GM18502 (cell line): ENCODE data around the gene PRM3.
A peak's percentile ranks its signal among the peaks of the same experiment; 100 is the strongest.

Experiments
- ATAC-seq: cut with Tn5 transposase; IDR thresholded peaks from one replicate; pipeline ENCODE4 v1.9.1; 2021; ENCODE audit warnings: mild to moderate bottlenecking; ENCODE audit not compliant: unreplicated experiment, poor library complexity

PRM3 gene

DNA sequence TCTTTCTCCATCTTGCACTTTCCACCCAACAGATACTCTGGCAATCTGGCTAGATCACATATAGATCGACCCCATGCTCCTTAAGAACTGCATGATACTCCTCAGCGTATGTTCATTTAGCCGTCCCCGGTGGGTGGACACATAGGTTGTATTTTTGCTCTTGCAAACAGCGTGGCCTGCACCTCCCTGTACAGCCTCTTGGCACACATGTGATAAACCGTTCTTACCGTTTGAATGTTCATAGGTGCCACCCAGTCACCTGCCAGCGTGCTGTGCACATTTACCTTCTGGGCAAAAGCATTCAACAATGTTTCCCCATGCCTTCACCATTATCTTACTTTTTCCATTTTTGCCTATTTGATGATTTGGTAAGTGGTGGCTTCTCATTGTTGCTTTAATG, 10.5 kb downstream of the PRM3 start:
- ATAC-seq, result no peak

DNA sequence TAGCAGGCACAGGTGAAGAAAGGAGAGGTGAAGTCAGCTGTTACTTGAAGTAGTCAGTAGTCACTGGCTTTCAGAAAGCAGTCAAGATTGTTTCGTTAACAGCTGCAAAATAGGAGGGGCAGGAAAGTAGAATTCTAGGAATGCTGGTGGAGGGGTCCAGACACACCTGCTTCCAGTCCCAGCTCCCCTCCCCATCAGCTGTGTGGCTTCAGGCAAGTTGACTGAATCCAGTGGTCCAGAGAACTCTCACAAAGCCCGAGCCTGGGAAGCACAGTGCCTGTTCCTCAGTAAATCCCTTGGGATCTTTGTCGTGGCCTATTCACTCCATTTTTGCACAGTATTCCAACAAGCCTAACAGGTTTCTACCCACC, 12.8 kb downstream of the PRM3 start:
- ATAC-seq, result no peak

DNA sequence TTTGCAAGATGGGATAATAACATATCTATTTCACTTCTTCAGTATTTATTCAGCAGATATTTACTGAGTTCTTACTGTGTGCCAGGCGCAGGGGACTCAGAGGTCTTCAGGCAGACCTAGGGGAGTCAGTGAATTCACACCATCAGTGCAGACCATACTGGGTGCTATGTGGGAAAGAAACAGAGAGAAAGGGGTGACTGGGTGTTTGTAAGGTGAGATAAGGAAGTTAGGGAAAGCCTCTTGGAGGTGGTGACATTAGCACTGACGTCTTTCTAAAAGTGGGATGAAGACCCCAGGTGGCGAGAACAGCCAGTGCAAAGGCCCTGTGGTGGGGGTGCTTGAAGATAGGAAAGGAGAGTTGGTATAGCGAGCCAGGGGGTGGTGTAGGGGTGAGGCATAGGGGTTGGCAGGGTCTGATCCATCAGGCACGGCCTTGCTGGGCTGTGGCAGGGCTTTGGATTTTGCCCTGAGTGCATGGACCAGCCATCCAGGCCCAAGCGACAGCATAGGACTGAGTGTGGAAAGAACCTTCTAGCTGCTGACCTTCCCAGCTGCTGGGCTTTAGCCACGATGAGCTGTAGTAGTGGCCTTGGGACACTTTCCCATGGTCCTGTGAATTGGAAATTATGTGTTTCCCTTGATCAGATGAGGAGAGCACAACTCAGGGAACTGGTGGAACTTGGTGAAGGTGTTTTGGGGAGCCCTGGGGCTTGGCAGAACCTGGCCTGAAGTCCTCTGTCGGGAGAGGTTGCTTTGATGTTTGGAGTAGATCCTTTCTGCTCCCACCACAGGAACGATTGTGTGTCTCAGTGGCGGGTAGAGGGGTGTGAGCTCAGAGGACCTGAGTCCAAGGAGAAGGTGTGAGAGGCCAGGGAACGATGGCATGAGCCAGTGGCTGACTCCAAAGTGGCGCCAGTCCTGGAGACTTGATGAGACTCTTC, 13.5 kb downstream of the PRM3 start:
- ATAC-seq, result no peak

DNA sequence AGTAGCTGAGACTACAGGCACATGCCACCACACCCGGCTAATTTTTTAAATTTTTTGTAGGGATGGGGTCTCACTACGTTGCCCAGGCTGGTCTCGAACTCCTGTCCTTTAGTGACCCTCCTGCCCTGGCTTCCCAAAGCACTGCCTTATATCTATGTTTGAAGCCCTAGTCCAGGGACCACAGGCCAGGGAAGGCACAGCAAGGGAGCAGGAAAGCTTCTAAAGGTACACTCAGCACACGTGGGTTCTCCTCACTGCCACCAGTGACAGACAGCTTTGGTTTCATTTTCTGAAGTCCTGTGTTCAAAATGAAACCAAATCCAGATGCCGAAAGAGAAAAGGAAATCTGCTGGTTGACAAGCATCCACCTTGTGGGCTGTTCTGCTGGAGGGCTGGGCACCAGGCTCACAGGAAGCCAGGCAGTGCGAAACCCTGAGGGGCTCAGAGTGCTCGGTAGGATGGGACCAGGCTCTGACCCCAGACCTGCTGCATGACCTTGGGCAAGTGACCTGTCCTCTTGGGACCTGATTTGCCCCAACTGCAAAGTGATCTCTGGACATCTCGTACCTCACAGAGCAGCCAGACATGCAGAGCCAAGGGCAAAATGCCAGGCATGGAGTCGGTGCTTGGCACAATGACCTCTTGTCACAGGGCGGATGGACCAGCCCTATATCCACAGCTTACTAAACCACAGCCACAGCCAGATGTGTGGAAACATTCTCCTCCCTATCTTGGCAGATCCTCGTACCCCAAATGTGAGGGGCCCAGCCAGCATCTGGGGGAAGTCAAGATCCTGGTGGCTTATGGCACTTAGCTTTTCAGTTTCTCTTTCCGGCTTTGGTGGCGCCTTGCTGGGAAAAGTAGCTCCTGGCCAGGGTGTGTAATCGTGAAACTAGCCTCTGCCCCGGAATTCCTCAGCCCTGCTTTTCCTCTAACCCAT, 14.6 kb downstream of the PRM3 start:
- no peak for ATAC-seq

DNA sequence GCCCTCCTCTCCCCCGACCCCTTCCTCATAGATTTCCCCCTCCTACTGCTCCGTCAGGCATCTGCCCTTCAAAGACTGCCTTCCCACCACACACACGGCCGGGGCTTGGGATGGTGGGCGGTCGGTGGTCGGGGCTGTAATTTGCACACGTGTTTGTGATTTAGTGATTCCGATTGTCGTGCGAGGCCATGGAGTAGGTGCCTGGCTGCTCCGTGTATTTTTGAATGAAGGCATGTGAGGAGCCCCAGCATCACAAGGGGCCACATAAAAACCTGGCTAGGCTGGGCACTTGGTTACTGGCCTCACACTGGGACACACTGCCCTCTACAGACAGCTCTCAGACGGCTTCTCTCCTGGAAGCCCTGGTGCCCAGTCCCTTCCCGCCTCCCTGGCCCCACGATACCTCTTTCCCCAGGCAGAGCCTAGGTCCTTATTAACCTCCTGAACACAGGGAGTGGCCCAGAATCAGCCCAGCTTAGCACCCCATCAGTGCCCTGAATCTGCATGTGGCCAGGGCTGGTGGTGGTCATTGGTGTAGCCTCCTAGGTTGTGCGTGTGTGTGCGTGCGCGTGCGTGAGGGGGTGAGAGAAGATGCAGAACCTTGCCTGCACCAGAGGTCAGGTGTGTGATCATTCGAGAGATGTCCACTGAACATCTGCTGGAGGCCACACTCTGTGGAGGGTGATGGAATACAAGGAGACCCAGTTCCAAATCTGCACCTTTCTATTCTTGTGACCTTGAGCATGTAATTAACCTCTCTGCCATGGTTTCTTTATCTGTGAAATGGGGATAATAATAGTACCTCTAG, 16.1 kb downstream of the PRM3 start:
- no peak for ATAC-seq

DNA sequence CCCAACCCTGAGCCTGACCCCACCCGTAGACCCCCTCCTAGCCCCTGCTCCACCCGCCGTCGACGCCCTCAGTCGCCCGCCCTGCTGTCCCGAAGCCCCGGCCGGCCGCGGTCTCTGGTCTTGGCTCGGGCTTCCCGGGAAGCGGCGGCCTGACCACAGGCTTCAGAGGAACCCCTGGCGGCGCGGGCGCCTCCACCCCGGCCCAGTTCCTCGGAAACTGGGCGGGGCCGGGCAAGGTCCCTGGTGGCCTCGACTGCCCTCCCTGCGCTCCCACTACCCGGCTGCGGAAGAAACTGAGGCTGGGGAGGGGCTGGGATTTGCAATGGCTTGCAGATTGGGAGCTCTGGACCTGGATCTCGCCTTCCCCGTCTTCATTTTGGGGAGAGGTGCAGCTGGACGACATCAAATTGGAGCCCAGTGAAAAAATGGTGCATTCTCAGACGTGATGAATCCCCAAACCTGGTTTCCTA, 16.7 kb downstream of the PRM3 start:
- ATAC-seq, result no peak

DNA sequence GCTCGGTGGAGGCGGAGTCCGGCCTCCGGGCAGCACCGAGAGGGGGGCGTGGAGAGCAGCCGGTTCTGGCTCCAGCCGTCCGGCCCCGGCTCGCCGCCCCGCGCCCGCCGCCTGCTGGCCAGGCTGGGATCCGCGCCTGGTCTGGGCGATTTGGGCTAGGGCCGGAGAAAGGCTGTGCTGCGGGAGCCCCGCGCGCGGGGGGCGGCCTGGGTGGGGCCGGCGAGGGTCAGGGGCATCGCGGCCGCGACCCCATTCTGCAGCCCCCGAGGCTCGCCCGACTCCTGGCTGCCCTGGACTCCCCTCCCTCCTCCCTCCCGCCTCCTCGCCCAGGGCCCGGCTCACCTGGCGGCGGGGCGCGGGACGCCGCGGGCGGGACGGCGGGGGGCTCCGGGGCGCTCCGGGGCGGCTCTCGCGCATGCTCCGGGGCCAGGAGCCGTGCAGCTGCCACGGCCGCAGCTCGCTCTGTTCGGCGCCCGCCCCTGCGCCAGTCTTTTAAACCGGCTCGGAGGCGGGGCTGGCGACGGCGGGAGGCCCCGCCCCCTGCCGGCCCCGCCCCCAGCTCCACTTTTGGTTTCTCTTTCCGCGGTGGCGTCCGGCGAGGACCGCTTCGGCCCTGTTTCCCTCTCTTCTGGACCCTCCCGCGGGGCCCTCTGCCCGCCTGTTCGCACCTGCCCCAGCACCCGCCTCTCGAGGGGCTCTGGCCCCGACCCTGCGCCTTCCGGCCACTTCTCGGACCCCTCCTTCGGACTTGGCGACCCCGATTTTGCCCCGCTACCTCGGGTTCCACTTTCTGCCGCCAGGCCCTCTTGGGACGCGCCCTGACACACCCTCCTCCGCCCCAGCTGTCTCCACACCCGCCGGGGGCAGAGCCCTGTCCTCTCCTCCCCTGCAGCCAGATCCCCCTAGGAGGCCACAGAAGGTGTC, 17.4 kb downstream of the PRM3 start, which contains the start of gene SOCS1:
TSS of gene SOCS1 (minus strand) at position 468 of the 924 bp plus-strand sequence. CDS start 726 bp downstream, outside the sequence.
- peak; percentile 53 for ATAC-seq

DNA sequence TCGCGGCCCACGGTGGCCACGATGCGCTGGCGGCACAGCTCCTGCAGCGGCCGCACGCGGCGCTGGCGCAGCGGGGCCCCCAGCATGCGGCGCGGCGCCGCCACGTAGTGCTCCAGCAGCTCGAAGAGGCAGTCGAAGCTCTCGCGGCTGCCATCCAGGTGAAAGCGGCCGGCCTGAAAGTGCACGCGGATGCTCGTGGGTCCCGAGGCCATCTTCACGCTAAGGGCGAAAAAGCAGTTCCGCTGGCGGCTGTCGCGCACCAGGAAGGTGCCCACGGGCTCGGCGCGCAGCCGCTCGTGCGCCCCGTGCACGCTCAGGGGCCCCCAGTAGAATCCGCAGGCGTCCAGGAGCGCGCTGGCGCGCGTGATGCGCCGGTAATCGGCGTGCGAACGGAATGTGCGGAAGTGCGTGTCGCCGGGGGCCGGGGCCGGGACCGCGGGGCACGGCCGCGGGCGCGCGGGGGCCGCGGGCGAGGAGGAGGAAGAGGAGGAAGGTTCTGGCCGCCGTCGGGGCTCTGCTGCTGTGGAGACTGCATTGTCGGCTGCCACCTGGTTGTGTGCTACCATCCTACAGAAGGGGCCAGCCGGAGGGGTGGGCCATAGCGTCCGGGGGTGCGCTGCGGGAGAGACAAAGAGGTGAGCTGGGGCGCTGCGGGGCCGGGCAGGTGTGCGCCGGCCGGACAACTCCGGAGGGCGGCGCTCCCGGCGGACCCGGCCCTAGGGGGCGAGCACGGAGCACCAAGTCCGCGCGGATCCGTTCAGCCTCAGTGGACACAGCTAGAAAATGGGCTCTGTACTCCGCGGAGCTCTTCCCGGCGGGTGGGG, 18.3 kb downstream of the PRM3 start:
- ATAC-seq, result peak; percentile 5

DNA sequence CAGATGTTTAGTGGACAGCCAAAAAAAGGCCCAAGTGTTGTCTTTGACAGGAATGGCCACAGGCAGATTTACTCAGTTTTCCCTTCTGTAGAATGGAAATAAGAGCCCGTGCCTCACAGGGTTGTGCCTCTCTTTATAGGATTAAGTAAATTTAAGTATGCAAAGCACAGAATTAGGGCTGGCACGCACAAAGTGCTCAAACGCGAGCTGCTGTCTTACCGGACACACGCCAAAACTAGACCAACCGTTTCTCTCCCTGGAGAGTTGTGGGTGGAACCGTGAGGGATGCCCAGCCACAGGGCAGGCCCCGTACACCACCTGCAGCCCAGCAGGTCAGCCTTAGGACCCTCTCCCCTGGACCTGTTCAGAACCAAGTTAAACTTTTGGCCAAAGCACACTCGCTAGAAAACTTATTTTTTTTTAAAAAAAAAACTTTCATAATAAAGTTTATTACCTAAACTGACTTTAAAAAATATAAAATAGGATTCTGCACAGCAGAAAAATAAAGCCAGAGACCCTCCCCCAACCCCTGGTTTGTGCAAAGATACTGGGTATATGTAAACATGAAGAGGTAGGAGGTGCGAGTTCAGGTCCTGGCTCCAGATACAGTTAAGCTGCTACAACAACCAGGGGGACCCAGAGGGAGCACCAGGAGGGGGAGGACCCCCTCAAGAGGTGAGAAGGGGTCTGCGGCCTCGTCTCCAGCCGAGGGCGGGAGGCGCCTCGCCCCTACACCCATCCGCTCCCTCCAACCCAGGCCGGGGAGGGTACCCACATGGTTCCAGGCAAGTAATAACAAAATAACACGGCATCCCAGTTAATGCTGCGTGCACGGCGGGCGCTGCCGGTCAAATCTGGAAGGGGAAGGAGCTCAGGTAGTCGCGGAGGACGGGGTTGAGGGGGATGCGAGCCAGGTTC, 19.2 kb downstream of the PRM3 start:
- no peak for ATAC-seq

DNA sequence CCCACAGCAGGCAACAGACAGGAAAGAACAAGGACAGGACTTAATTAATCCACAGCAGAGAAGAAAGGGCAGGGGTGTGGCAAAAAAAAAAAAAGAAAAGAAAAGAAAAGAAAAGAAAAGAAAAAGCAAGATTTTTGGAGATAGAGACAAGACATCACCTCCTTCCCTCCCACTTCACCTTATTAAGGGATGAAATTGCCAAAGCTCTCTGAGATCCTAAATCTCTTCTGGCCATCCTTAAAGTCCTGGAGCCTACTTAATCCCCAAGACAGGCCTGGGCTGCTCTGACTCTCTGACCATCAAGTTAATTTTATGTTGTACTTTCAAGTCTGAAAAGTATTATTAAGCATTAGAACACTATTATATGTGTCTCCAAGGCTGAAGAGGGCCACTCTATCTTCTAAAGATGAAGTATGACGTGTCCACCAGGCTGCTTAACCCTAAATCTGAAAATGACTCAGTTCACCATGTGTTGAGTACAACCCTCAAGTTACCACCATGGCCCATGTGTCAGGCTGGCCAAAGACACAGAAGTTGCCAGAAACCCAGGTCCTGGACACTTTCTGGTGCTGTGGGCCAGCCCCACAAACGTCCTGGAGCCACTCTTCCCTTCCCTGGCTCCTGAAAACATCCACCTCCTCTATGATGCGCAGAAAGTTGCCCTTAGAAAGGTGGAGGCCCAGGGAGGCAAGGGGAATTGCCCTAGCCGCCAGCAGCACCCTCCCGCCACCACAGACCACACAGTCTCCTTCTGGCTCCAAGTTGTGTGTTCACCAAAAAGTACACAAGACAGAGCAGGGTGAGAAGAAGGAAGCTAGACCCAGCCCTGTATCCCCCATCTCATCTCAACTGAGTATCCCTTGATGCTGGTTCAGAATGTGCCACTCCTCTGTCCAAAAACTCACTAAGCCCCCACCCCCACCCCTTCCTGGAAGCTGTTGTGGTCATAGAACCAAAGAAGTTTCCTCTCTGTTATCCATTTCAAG, 20.1 kb downstream of the PRM3 start:
- no peak for ATAC-seq

DNA sequence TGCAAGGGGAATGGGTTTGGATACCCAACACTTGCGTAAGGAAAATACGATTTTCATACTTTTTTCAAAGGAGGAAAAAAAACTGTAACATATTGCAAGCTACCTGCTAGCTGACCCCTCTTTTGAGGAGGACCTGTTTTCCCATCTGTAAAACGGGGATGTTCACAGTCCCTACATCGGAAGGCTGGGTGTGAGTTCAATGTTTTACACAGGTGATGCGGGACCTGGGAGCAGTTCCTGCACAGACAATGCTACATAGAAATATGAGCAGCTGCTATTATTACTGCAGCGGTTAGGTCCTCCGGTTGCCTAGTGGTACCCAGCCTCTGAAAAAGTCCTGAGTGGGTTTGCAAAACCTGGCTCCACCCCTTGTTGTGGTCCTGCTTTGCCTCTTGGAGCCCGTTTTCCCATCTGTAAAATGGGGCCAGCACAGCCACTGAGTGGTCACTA, 20.9 kb downstream of the PRM3 start:
- ATAC-seq, result no peak

DNA sequence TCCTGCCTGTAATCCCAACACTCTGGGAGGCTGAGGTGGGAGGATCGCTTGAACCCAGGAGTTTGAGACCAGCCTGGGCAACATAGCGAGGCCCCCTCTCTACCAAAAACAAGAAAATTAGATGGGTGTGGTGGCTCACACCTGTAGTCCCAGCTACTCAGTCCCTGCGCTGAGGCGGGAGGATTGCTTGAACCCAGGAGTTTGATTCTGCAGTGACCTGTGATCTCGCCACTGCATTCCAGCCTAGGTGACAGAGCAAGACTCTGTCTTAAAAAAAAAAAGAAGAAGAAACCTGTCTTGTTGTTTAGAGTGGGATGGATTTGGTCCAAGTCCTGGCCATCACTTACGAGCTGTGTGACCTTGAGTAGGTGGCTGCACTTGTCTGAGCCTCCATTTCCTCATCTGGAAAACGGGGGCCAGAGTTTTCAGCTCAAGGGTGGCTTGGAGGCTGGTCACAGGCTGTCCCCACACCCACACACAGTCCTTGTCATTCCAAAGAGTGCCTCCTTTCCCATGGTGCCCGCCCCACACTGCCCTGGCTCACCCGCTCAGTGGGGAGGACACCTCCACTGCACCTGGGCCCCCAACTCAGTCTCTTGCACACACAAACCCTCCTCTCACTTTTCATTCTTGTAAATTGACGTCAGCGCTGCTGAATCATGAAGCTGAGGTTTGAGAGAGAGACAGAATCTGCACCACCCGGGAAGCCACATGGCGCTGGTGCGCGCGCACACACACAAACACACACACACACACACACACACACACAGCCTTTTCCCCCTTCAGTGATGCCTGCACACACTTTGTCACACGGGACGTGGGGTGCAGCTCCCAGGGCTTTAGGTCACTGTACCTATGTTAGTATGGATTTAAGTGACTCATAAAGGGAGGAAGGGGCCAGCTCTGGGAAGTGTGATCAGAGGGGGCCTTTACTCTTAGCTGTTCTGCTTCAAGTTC, 21.6 kb downstream of the PRM3 start:
- ATAC-seq, result no peak

DNA sequence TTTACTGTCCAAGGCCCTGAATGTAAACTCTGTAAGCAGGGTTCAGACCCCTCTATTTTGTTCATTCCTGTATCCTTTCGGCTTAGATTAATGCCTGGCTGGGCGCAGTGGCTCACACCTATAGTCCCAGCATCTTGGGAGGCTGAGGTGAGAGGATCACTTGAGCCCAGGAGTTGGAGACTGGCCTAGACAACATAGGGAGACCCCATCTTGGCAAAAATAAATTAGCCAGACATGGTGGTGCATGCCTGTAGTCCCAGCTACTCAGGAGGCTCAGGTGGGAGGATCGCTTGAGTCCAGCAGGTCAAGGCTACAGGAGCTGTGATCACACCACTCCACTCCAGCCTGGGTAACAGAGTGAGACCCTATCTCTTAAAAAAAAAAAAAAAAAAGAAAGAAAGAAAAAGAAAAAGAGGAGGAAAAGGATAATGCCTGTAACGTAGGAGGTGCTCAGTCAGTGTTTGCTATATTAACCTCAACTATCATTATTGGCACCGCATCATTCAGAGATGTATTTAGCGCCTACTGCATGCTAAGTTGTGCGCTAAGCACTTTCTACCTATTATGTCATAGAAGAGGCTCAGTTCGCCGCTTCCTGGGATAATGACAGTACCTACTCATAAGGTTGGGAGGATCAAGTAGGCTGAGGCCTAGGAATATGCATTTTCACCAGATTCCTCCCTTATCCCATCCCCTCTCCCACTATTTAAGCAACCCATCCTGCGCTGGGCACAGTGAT, 22.5 kb downstream of the PRM3 start:
- no peak for ATAC-seq

DNA sequence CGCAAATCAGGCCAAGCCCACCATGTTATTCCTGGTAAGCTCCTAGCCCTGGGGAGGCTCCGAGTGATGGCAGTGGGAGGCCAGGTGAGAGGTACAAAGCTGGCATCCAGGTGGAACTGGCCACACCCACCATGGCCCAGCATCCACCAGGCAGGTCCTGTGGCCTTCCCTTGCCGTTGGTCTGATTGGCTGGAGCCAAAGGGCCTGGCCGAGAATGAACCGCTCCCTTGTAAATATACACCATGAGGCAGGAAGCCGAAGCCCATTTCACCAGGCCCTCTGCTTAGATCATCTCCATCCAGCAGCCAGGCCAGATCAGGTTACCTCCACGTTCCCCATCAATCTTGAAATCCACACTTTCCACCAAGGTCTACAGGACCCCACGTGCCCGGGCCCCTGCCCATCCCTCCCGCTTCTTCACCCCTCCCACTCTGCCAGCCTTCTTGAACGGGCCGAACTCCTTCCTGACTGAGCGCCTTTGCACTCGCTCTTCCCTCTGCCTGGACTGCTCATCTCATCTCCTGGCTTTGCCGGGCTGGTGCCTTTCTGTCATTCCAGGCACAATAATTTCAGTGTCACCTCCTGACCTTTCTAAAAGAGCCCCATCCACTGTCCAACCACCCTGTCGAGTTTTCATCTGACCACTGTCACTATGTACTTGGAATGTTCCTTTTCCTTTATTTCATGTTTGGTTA, 23.2 kb downstream of the PRM3 start:
- no peak for ATAC-seq
